MCF 10A (cell line): ENCODE measurements around the gene HDAC5. TPM values are rescaled to one million over a fixed set of nuclear protein-coding genes. Genes with fewer than 3 reads are reported as not detected.

Source experiments
- BruUV-seq: library from RNA; stranded (reverse); fragments of 400-500 nt; replicated peaks from 2 replicates; lab custom pipeline; 2021; lab: Mats Ljungman, UMichigan
- CTCF ChIA-PET: fragments of 300-600 bp; sonication (Branson Sonifier 250); formaldehyde crosslinking; extraction: SDS; loops from one replicate; lab custom pipeline; 2021; ENCODE audit warnings: antibody characterized with exemption, inconsistent platforms; lab: Yijun Ruan, JAX
- POLR2A ChIA-PET: fragments of 300-600, 350-650 bp; sonication (Branson Sonifier 250); formaldehyde crosslinking; extraction: SDS; loops from one replicate; lab custom pipeline; 2020; ENCODE audit warnings: antibody characterized with exemption, inconsistent platforms; lab: Yijun Ruan, JAX
- DNase-seq: peaks from one replicate; pipeline ENCODE4 v3.0.0-alpha.2; 2018; ENCODE audit not compliant: unreplicated experiment
- H3K27ac Mint-ChIP-seq: one replicate; pipeline ENCODE4 v1.8.0; 2022; ENCODE audit warnings: mild to moderate bottlenecking, low read depth, mixed read lengths; ENCODE audit not compliant: unreplicated experiment
- H3K27me3 Mint-ChIP-seq: one replicate; pipeline ENCODE4 v1.8.0; 2022; ENCODE audit warnings: mixed read lengths; ENCODE audit not compliant: insufficient read depth, unreplicated experiment
- H3K36me3 Mint-ChIP-seq: one replicate; pipeline ENCODE4 v1.8.0; 2022; ENCODE audit warnings: mild to moderate bottlenecking, moderate library complexity, mixed read lengths; ENCODE audit not compliant: insufficient read depth, unreplicated experiment
- H3K4me1 Mint-ChIP-seq: one replicate; pipeline ENCODE4 v1.8.0; 2022; ENCODE audit warnings: mixed read lengths; ENCODE audit not compliant: insufficient read depth, unreplicated experiment
- H3K4me3 Mint-ChIP-seq: one replicate; pipeline ENCODE4 v1.8.0; 2022; ENCODE audit warnings: mild to moderate bottlenecking, moderate library complexity, mixed read lengths; ENCODE audit not compliant: unreplicated experiment
- H3K9me3 Mint-ChIP-seq: one replicate; pipeline ENCODE4 v1.8.0; 2022; ENCODE audit warnings: mixed read lengths; ENCODE audit not compliant: unreplicated experiment
- CTCF ChIP-seq: fragments of 200-600 bp; IDR thresholded peaks from one replicate; pipeline ENCODE4 v1.8.0; 2022; ENCODE audit warnings: antibody characterized with exemption, mild to moderate bottlenecking; ENCODE audit not compliant: unreplicated experiment
- intact Hi-C: fragments of 100-400 bp; cut with micrococcal nuclease; formaldehyde crosslinking; loops from 2 replicates; pipeline ENCODE4 v1.14.1; 2022
- total RNA-seq: library from RNA; stranded (reverse); gene quantifications from 2 replicates; pipeline ENCODE4 v1.2.3, GENCODE V29; 2022

HDAC5 gene
- total RNA-seq, 1 experiment from 2014 or later = 12.1 TPM

GRCh38 chr17:44066204-44066930 is 57.1 kb downstream of the HDAC5 start, which contains the start of gene LSM12:
LSM12 (minus strand) TSS chr17:44066671; CDS start chr17:44066587, 84 bp downstream.
- no peak for TF ChIP-seq CTCF
- Mint-ChIP-seq H3K36me3 (peaks cover 49% of the 10 kb centered on the region), H3K9me3 (no peaks in the 10 kb centered on the region), H3K27me3 (no peaks in the 10 kb centered on the region), H3K4me3 (peak within 1 kb of the TSS; percentile 92), H3K27ac (peak within 1 kb of the TSS; percentile 89), H3K4me1 (peaks cover 30% of the 10 kb centered on the region)
- intact Hi-C loops = no loop called here
- POLR2A ChIA-PET = interaction anchor here (0.6 to 2.9 kb wide), 19 partner anchors 11 to 622 kb away, joined by 3 to 23 read pairs (median 3); partner anchors contain the start of genes HDAC5, TMEM101 and TMUB2
- BruUV-seq = no TSS peak
- CTCF ChIA-PET = interaction anchor here (0.7 kb wide), 1 partner anchor 100 kb away, joined by 3 read pairs; no protein-coding TSS in a partner anchor
- DNase-seq = peak; percentile 86

- no peaks in the 10 kb centered on the region for H3K27me3 Mint-ChIP-seq
- peaks cover 30% of the 10 kb centered on the region for H3K4me1 Mint-ChIP-seq
- DNase-seq = no peak
- CTCF ChIA-PET = interaction anchor here (0.7 kb wide), 1 partner anchor 101 kb away, joined by 3 read pairs; no protein-coding TSS in a partner anchor
- TF ChIP-seq CTCF = no peak
- POLR2A ChIA-PET = interaction anchor here (0.6 to 2.9 kb wide), 18 partner anchors 10 to 623 kb away, joined by 3 to 23 read pairs (median 4); partner anchors contain the start of genes HDAC5, TMEM101 and TMUB2
- H3K27ac Mint-ChIP-seq = peak overlapping the region; percentile 89
- intact Hi-C loops = no loop called here
- BruUV-seq = no TSS peak
- peak overlapping the region; percentile 92 for H3K4me3 Mint-ChIP-seq
- H3K36me3 Mint-ChIP-seq = peaks cover 50% of the 10 kb centered on the region
- no peaks in the 10 kb centered on the region for H3K9me3 Mint-ChIP-seq
Measured at GRCh38 chr17:44065668-44066203, 57.7 kb downstream of the HDAC5 start.

- peaks cover 23% of the 10 kb centered on the region for H3K4me1 Mint-ChIP-seq
- H3K9me3 Mint-ChIP-seq = no peaks in the 10 kb centered on the region
- POLR2A ChIA-PET = interaction anchor here (1.2 kb wide), 1 partner anchor 91 kb away, joined by 3 read pairs; no protein-coding TSS in a partner anchor
- TSS peak; percentile 11 for BruUV-seq
- DNase-seq = no peak
- TF ChIP-seq CTCF = no peak
- intact Hi-C loops = no loop called here
- H3K36me3 Mint-ChIP-seq = peaks cover 61% of the 10 kb centered on the region
- H3K27ac Mint-ChIP-seq = peak overlapping the region; percentile 27
- peak overlapping the region; percentile 21 for H3K4me3 Mint-ChIP-seq
- CTCF ChIA-PET = interaction anchor here (0.6 to 0.8 kb wide), 2 partner anchors 51 to 171 kb away, joined by 4 to 5 read pairs; no protein-coding TSS in a partner anchor
- H3K27me3 Mint-ChIP-seq = no peaks in the 10 kb centered on the region
Measured at GRCh38 chr17:44063704-44064639, 59.5 kb downstream of the HDAC5 start.
